ENCODE data around the gene UBXN10. TPM values are rescaled to one million over a fixed set of nuclear protein-coding genes. Genes with fewer than 3 reads are reported as not detected.

The UBXN10 gene
- total RNA-seq, 4 donors from 2014 or later: 1.2 to 11.3 (median 3.3) TPM

GRCh38 chr1:20198918-20199317 lies 13.0 kb downstream of the UBXN10 start:
- intact Hi-C loops (cut with DNase I; ENCODE audit: low total_unique reads): no loop called here
- Histone ChIP-seq H3K27me3 (no peaks in the 10 kb centered on the region), H3K4me3 (no peak overlapping the region), H3K9me3 (no peaks in the 10 kb centered on the region), H3K27ac (no peak overlapping the region), H3K4me1 (no peaks in the 10 kb centered on the region), H3K36me3 (no peaks in the 10 kb centered on the region)
- TF ChIP-seq POLR2A (IDR thresholded peaks at IDR 0.05) (no peak), CTCF (IDR thresholded peaks at IDR 0.05) (no peak)
- DNase-seq: no peak

- no peak for DNase-seq
- Histone ChIP-seq H3K27ac (no peak overlapping the region), H3K9me3 (no peaks in the 10 kb centered on the region), H3K27me3 (no peaks in the 10 kb centered on the region), H3K36me3 (no peaks in the 10 kb centered on the region), H3K4me1 (no peaks in the 10 kb centered on the region), H3K4me3 (no peak overlapping the region)
- intact Hi-C loops (cut with DNase I; ENCODE audit: low total_unique reads): no loop called here
- TF ChIP-seq POLR2A (IDR thresholded peaks at IDR 0.05) (no peak), CTCF (IDR thresholded peaks at IDR 0.05) (no peak)
These were observed 13.5 kb downstream of the UBXN10 start for GRCh38 chr1:20199403-20199802.

GRCh38 chr1:20199840-20200239 lies 13.9 kb downstream of the UBXN10 start:
- Histone ChIP-seq H3K27ac (no peak overlapping the region), H3K4me1 (no peaks in the 10 kb centered on the region), H3K4me3 (no peak overlapping the region), H3K36me3 (no peaks in the 10 kb centered on the region), H3K27me3 (no peaks in the 10 kb centered on the region), H3K9me3 (no peaks in the 10 kb centered on the region)
- no peak for DNase-seq
- no peak for TF ChIP-seq POLR2A (IDR thresholded peaks at IDR 0.05)
- TF ChIP-seq CTCF (IDR thresholded peaks at IDR 0.05): no peak
- intact Hi-C loops (cut with DNase I; ENCODE audit: low total_unique reads): no loop called here

GRCh38 chr1:20200966-20201365 lies 15.1 kb downstream of the UBXN10 start:
- no peaks in the 10 kb centered on the region for H3K4me1 ChIP-seq
- H3K27me3 ChIP-seq: no peaks in the 10 kb centered on the region
- DNase-seq: no peak
- intact Hi-C loops (cut with DNase I; ENCODE audit: low total_unique reads): no loop called here
- H3K4me3 ChIP-seq: no peak overlapping the region
- H3K27ac ChIP-seq: no peak overlapping the region
- no peaks in the 10 kb centered on the region for H3K36me3 ChIP-seq
- no peak for TF ChIP-seq CTCF (IDR thresholded peaks at IDR 0.05)
- H3K9me3 ChIP-seq: no peaks in the 10 kb centered on the region

- intact Hi-C loops (cut with DNase I; ENCODE audit: low total_unique reads): no loop called here
- no peaks in the 10 kb centered on the region for H3K36me3 ChIP-seq
- no peak for DNase-seq
- no peak overlapping the region for H3K4me3 ChIP-seq
- TF ChIP-seq CTCF (IDR thresholded peaks at IDR 0.05) (no peak), POLR2A (IDR thresholded peaks at IDR 0.05) (no peak)
- no peak overlapping the region for H3K27ac ChIP-seq
- no peaks in the 10 kb centered on the region for H3K4me1 ChIP-seq
- no peaks in the 10 kb centered on the region for H3K27me3 ChIP-seq
- no peaks in the 10 kb centered on the region for H3K9me3 ChIP-seq
These were observed 16.3 kb downstream of the UBXN10 start for GRCh38 chr1:20202166-20202565.

Measured in uterus (tissue), 4 donors.